ENCODE measurements around the gene TRAP1.

DNA sequence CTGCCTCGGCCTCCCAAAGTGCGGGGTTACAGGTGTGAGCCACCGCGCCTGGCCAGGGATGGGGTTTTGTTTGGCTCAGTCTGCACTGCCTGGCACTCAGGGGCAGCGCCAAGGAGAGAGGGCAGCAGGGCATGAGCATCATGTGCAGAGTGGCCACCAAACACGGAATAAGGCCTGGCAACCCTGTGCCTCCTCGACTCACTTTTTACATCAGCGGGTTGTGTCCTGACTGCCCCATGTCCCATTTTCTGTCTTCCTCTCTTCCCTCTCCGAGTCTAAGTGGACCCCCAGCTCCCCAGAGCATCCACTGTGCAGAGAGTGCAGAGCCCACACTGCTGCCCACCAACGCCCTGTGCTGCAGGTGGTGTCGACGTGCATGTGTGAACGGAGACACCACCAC, 18.2 kb upstream of the TRAP1 start:
- TF ChIP-seq POLR2A (IDR thresholded peaks at IDR 0.05) (no peak), POLR2AphosphoS5 (IDR thresholded peaks at IDR 0.05) (no peak), EP300 (IDR thresholded peaks at IDR 0.05) (no peak)
- TF ChIP-seq, protein P1, sequence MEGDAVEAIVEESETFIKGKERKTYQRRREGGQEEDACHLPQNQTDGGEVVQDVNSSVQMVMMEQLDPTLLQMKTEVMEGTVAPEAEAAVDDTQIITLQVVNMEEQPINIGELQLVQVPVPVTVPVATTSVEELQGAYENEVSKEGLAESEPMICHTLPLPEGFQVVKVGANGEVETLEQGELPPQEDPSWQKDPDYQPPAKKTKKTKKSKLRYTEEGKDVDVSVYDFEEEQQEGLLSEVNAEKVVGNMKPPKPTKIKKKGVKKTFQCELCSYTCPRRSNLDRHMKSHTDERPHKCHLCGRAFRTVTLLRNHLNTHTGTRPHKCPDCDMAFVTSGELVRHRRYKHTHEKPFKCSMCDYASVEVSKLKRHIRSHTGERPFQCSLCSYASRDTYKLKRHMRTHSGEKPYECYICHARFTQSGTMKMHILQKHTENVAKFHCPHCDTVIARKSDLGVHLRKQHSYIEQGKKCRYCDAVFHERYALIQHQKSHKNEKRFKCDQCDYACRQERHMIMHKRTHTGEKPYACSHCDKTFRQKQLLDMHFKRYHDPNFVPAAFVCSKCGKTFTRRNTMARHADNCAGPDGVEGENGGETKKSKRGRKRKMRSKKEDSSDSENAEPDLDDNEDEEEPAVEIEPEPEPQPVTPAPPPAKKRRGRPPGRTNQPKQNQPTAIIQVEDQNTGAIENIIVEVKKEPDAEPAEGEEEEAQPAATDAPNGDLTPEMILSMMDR (IDR thresholded peaks at IDR 0.05): no peak

Measured in gastroesophageal sphincter (tissue), 3 donors.